ENCODE data around the gene ARHGAP15. TPM values are rescaled to one million over a fixed set of nuclear protein-coding genes. Genes with fewer than 3 reads are reported as not detected.

Gene ARHGAP15
- total RNA-seq, 1 donor from 2014 or later = 9.1 TPM

GRCh38 chr2:143192106-143192505 lies 62.9 kb downstream of the ARHGAP15 start:
- Histone ChIP-seq H3K9me3 (no peaks in the 10 kb centered on the region), H3K36me3 (no peaks in the 10 kb centered on the region), H3K4me1 (no peaks in the 10 kb centered on the region), H3K27ac (no peak overlapping the region), H3K27me3 (no peaks in the 10 kb centered on the region), H3K4me3 (no peak overlapping the region)
- no peak for TF ChIP-seq POLR2A (IDR thresholded peaks at IDR 0.05)
- no peak for TF ChIP-seq POLR2AphosphoS5 (IDR thresholded peaks at IDR 0.05; ENCODE audit: insufficient read depth in 1 of 2, low read depth in 1 of 2)
- TF ChIP-seq CTCF (IDR thresholded peaks at IDR 0.05) = no peak
- no peak for DNase-seq (ENCODE audit: extremely low spot score in 2 of 2)
- intact Hi-C loops (cut with DNase I) = no loop called here

- Histone ChIP-seq H3K36me3 (no peaks in the 10 kb centered on the region), H3K9me3 (no peaks in the 10 kb centered on the region), H3K4me3 (no peak overlapping the region), H3K27me3 (no peaks in the 10 kb centered on the region), H3K4me1 (no peaks in the 10 kb centered on the region), H3K27ac (no peak overlapping the region)
- no peak for DNase-seq (ENCODE audit: extremely low spot score in 2 of 2)
- TF ChIP-seq POLR2AphosphoS5 (IDR thresholded peaks at IDR 0.05; ENCODE audit: insufficient read depth in 1 of 2, low read depth in 1 of 2) = no peak
- no peak for TF ChIP-seq CTCF (IDR thresholded peaks at IDR 0.05)
- no peak for TF ChIP-seq POLR2A (IDR thresholded peaks at IDR 0.05)
- intact Hi-C loops (cut with DNase I) = no loop called here
Measured at GRCh38 chr2:143192716-143193115, 63.5 kb downstream of the ARHGAP15 start.

GRCh38 chr2:143193121-143193520 lies 63.9 kb downstream of the ARHGAP15 start:
- TF ChIP-seq CTCF (IDR thresholded peaks at IDR 0.05) (no peak), POLR2AphosphoS5 (IDR thresholded peaks at IDR 0.05; ENCODE audit: insufficient read depth in 1 of 2, low read depth in 1 of 2) (no peak), POLR2A (IDR thresholded peaks at IDR 0.05) (no peak)
- H3K4me3 ChIP-seq = no peak overlapping the region
- H3K9me3 ChIP-seq = no peaks in the 10 kb centered on the region
- H3K27ac ChIP-seq = no peak overlapping the region
- no peaks in the 10 kb centered on the region for H3K27me3 ChIP-seq
- no peaks in the 10 kb centered on the region for H3K4me1 ChIP-seq
- intact Hi-C loops (cut with DNase I) = no loop called here
- no peaks in the 10 kb centered on the region for H3K36me3 ChIP-seq
- DNase-seq (ENCODE audit: extremely low spot score in 2 of 2) = no peak

DNA sequence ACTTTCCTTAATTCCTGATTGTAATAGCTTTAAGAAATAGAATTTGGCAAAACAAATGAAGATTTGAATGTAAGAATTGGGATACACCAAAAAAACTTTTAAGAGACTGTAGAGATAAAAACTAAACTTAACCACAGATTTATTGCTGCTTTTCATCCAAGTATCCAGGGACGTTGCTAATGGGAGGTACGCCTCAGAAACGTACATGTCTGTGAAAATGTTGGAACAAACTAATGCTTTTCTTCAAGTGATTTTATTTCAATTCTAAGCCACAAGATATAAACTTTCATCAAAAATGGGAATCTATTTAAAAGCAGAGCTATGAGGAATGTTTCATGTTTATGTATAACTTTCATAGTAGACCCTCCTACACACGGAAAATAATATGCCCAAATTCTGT lies 66.3 kb downstream of the ARHGAP15 start:
- H3K27me3 ChIP-seq = no peaks in the 10 kb centered on the region
- H3K4me3 ChIP-seq = no peak overlapping the region
- TF ChIP-seq POLR2A (IDR thresholded peaks at IDR 0.05) = no peak
- intact Hi-C loops (cut with DNase I) = no loop called here
- no peaks in the 10 kb centered on the region for H3K36me3 ChIP-seq
- H3K27ac ChIP-seq = no peak overlapping the region
- H3K9me3 ChIP-seq = no peaks in the 10 kb centered on the region
- no peaks in the 10 kb centered on the region for H3K4me1 ChIP-seq
- DNase-seq (ENCODE audit: extremely low spot score in 2 of 2) = no peak

DNA sequence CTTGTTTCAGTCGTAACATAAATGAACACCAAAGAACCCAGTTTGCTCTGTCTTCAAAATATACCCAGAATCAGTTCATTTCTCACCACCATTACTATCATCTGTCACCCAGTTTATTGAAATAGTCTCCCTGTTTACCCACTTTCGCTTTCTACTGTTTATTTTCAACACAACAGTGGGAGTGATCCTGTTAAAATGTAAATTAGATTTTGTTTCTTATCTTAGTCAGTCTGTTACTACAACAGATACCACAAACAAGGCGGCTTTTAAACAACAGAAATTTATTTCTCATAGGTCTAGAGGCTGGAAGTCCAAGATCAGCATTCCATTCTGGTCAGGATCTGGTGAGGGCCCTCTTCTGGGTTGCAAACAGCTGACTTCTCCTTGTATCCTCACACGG lies 74.8 kb downstream of the ARHGAP15 start:
- no peaks in the 10 kb centered on the region for H3K4me1 ChIP-seq
- intact Hi-C loops (cut with DNase I) = no loop called here
- H3K9me3 ChIP-seq = no peaks in the 10 kb centered on the region
- H3K4me3 ChIP-seq = no peak overlapping the region
- no peaks in the 10 kb centered on the region for H3K36me3 ChIP-seq
- DNase-seq (ENCODE audit: extremely low spot score in 2 of 2) = no peak
- H3K27me3 ChIP-seq = no peaks in the 10 kb centered on the region
- H3K27ac ChIP-seq = no peak overlapping the region
- TF ChIP-seq CTCF (IDR thresholded peaks at IDR 0.05) = no peak

Data from vagina (tissue), 2 donors.